H9 (cell line): ENCODE data around the gene PHKG2. TPM values are rescaled to one million over a fixed set of nuclear protein-coding genes. Genes with fewer than 3 reads are reported as not detected.
A peak's percentile ranks its signal among the peaks of the same experiment; 100 is the strongest.

Experiments used
- DNase-seq: peaks from one replicate; pipeline ENCODE4 v3.0.0-alpha.2; 2017
- H2AFZ ChIP-seq: one replicate; pipeline ENCODE4 v1.6.1; 2013; ENCODE audit warnings: mild to moderate bottlenecking, low read length, control low read depth, moderate library complexity
- H2AK5ac ChIP-seq: 2 replicates; pipeline ENCODE4 v1.6.1; 2013; ENCODE audit warnings: low read length, control low read depth, mixed read lengths; ENCODE audit not compliant: insufficient read length
- H2BK120ac ChIP-seq: one replicate; pipeline ENCODE4 v1.6.1; 2013; ENCODE audit warnings: low read depth, mild to moderate bottlenecking, low read length, control low read depth, inconsistent platforms; ENCODE audit not compliant: poor library complexity, severe bottlenecking
- H2BK12ac ChIP-seq: 2 replicates; pipeline ENCODE4 v1.6.1; 2013; ENCODE audit warnings: low read length, control low read depth, mixed read lengths, low read depth; ENCODE audit not compliant: insufficient read length
- H2BK15ac ChIP-seq: 2 replicates; pipeline ENCODE4 v1.6.1; 2013; ENCODE audit warnings: low read depth, low read length, control low read depth
- H2BK20ac ChIP-seq: one replicate; pipeline ENCODE4 v1.6.1; 2013; ENCODE audit warnings: low read depth, mild to moderate bottlenecking, low read length, control low read depth, inconsistent platforms; ENCODE audit not compliant: poor library complexity, severe bottlenecking
- H2BK5ac ChIP-seq: 2 replicates; pipeline ENCODE4 v1.6.1; 2013; ENCODE audit warnings: low read length, control low read depth, mixed read lengths; ENCODE audit not compliant: insufficient read length
- H3K14ac ChIP-seq: 2 replicates; pipeline ENCODE4 v1.6.1; 2013; ENCODE audit warnings: low read length, control low read depth; ENCODE audit not compliant: insufficient read depth
- H3K18ac ChIP-seq: 2 replicates; pipeline ENCODE4 v1.6.1; 2013; ENCODE audit warnings: low read depth, mild to moderate bottlenecking, mixed read lengths, low read length, control low read depth; ENCODE audit not compliant: insufficient read length
- H3K23ac ChIP-seq: 2 replicates; pipeline ENCODE4 v1.6.1; 2013; ENCODE audit warnings: low read length, control low read depth, mixed read lengths, low read depth; ENCODE audit not compliant: insufficient read length
- H3K23me2 ChIP-seq: 2 replicates; pipeline ENCODE4 v1.6.1; 2013; ENCODE audit warnings: low read depth, mild to moderate bottlenecking, mixed read lengths, low read length, control low read depth; ENCODE audit not compliant: insufficient read length, poor library complexity, severe bottlenecking
- H3K27ac ChIP-seq: 2 replicates; pipeline ENCODE4 v1.5.1; 2013; ENCODE audit warnings: low read length, control low read depth, mixed read lengths, low read depth; ENCODE audit not compliant: insufficient read length
- H3K27me3 ChIP-seq: 2 replicates; pipeline ENCODE4 v1.6.1; 2013; ENCODE audit warnings: low read length, control low read depth, inconsistent platforms; ENCODE audit not compliant: insufficient read depth
- H3K4ac ChIP-seq: 2 replicates; pipeline ENCODE4 v1.6.1; 2013; ENCODE audit warnings: low read depth, mild to moderate bottlenecking, control low read depth, inconsistent platforms, low read length, moderate library complexity
- H3K4me1 ChIP-seq: 2 replicates; pipeline ENCODE4 v1.6.1; 2013; ENCODE audit warnings: low read length, control low read depth, inconsistent platforms; ENCODE audit not compliant: insufficient read depth
- H3K4me2 ChIP-seq: 2 replicates; pipeline ENCODE4 v1.6.1; 2013; ENCODE audit warnings: low read length, control low read depth, mixed read lengths; ENCODE audit not compliant: insufficient read length, insufficient read depth
- H3K56ac ChIP-seq: 2 replicates; pipeline ENCODE4 v1.6.1; 2013; ENCODE audit warnings: low read depth, mild to moderate bottlenecking, mixed read lengths, low read length, control low read depth; ENCODE audit not compliant: insufficient read length
- H3K79me1 ChIP-seq: 2 replicates; pipeline ENCODE4 v1.6.1; 2013; ENCODE audit warnings: low read depth, mild to moderate bottlenecking, moderate library complexity, low read length, control low read depth, inconsistent platforms; ENCODE audit not compliant: insufficient read depth, poor library complexity, severe bottlenecking
- H3K79me2 ChIP-seq: 2 replicates; pipeline ENCODE4 v1.6.1; 2013; ENCODE audit warnings: low read length, control low read depth, inconsistent platforms; ENCODE audit not compliant: insufficient read depth
- H3K9ac ChIP-seq: 2 replicates; pipeline ENCODE4 v1.6.1; 2013; ENCODE audit warnings: low read length, control low read depth, mixed read lengths; ENCODE audit not compliant: insufficient read length; ENCODE audit errors: extremely low read depth
- H3K9me3 ChIP-seq: one replicate; pipeline ENCODE4 v1.6.1; 2013; ENCODE audit warnings: low read depth, low read length, inconsistent platforms; ENCODE audit not compliant: control insufficient read depth
- H3T11ph ChIP-seq: one replicate; pipeline ENCODE4 v1.6.1; 2013; ENCODE audit warnings: mild to moderate bottlenecking, low read length, control low read depth, inconsistent platforms
- H4K20me1 ChIP-seq: one replicate; pipeline ENCODE4 v1.6.1; 2013; ENCODE audit not compliant: control insufficient read depth, insufficient read length, insufficient read depth
- H4K5ac ChIP-seq: 2 replicates; pipeline ENCODE4 v1.6.1; 2013; ENCODE audit warnings: low read depth, mild to moderate bottlenecking, mixed read lengths, low read length, control low read depth; ENCODE audit not compliant: insufficient read length
- H4K8ac ChIP-seq: replicated peaks from 2 replicates; pipeline ENCODE4 v1.6.1; 2013; ENCODE audit warnings: low read length, control low read depth, mixed read lengths, low read depth; ENCODE audit not compliant: insufficient read length
- H4K91ac ChIP-seq: 2 replicates; pipeline ENCODE4 v1.6.1; 2013; ENCODE audit warnings: low read depth, mild to moderate bottlenecking, moderate library complexity, mixed read lengths, low read length, control low read depth; ENCODE audit not compliant: insufficient read length
- H3K27ac Mint-ChIP-seq, 3 experiments: 2 replicates in 2 of 3; 3 replicates in 1 of 3; pipeline ENCODE4 v1.8.0; 2020 to 2021; ENCODE audit warnings: mixed read lengths in 3 of 3, mild to moderate bottlenecking in 1 of 3, moderate library complexity in 1 of 3
- H3K27me3 Mint-ChIP-seq: 2 replicates; pipeline ENCODE4 v1.8.0; 2021; ENCODE audit warnings: low read depth, mild to moderate bottlenecking, moderate library complexity, mixed read lengths
- H3K36me3 Mint-ChIP-seq, 3 experiments: 2 replicates in 2 of 3; 3 replicates in 1 of 3; pipeline ENCODE4 v1.8.0; 2020 to 2021; ENCODE audit warnings: low read depth in 3 of 3, mixed read lengths in 3 of 3; ENCODE audit not compliant: insufficient read depth in 1 of 3
- H3K4me1 Mint-ChIP-seq, 2 experiments: 2 replicates each; pipeline ENCODE4 v1.8.0; 2020; ENCODE audit warnings: mixed read lengths in 2 of 2
- H3K4me3 Mint-ChIP-seq, 2 experiments: 2 replicates in 1 of 2; 3 replicates in 1 of 2; pipeline ENCODE4 v1.8.0; 2020 to 2021; ENCODE audit warnings: mild to moderate bottlenecking in 2 of 2, mixed read lengths in 2 of 2, moderate library complexity in 1 of 2
- H3K9me3 Mint-ChIP-seq, 2 experiments: 2 replicates in 1 of 2; 3 replicates in 1 of 2; pipeline ENCODE4 v1.8.0; 2020; ENCODE audit warnings: mild to moderate bottlenecking in 2 of 2, mixed read lengths in 2 of 2, moderate library complexity in 1 of 2
- WGBS: extraction: QIAGEN DNeasy Blood & Tissue Kit; methylation state at CpG from one replicate; pipeline ENCODE4 v1.1.7; 2013; ENCODE audit warnings: missing lambda C conversion rate, low lambda C conversion rate, mixed read lengths; ENCODE audit not compliant: insufficient read length; ENCODE audit errors: extremely low coverage; 5-methylcytosine and 5-hydroxymethylcytosine counted together
- total RNA-seq: library from RNA; stranded (reverse); gene quantifications from 2 replicates; pipeline ENCODE4 v1.2.1, GENCODE V29; 2021
- TF ChIP-seq, protein P1 (sequence below): fragments of 200-600 bp; sonication (generic); conservative IDR thresholded peaks from 3 replicates; pipeline ENCODE4 v1.8.0; 2021; ENCODE audit warnings: antibody characterized with exemption, mild to moderate bottlenecking

PHKG2 gene
- total RNA-seq, 1 experiment from 2014 or later, result 46.6 TPM

DNA sequence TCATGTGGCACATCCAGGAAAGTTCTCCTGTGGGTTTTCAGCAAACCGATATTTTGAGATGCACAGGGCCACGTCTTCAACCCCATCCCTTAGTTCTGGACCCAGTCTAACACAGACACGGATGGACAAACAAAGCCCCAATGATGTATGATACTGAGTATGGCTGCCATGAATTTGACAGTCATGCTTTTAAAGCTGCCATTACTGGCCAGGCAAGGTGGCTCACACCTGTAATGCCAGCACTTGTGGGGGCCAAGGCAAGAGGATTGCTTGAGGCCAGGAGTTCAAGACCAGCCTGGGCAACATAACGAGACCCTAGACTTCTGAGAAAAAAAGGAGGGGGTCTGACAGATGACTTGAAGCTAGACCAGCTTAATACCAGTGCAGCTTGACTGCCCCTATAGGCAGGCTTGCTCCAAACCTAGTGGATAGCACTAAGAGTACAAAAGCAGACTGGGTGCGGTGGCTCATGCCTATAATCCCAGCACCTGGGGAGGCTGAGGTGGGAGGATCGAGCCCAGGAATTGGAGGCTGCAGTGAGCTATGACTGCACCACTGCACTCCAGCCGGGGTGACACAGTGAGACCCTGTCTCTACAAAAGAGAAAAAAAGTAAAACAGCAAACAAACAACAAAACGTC is 49.6 kb downstream of the PHKG2 start:
- Histone ChIP-seq H3K27ac (no peak overlapping the region), H3K56ac (no peak overlapping the region), H2BK120ac (no peak overlapping the region), H3K9ac (no peak overlapping the region), H3K14ac (no peak overlapping the region), H2BK5ac (no peak overlapping the region), H3K79me2 (no peaks in the 10 kb centered on the region), H3K4me2 (no peak overlapping the region), H3K79me1 (no peaks in the 10 kb centered on the region), H2BK12ac (no peak overlapping the region), H2AFZ (no peak overlapping the region), H3T11ph (no peak overlapping the region), H2BK15ac (no peak overlapping the region), H3K4me1 (no peaks in the 10 kb centered on the region), H3K23ac (no peak overlapping the region), H2AK5ac (no peak overlapping the region), H3K27me3 (no peaks in the 10 kb centered on the region), H4K5ac (no peak overlapping the region), H3K23me2 (no peaks in the 10 kb centered on the region), H3K4ac (no peak overlapping the region), H3K18ac (no peak overlapping the region), H4K20me1 (no peaks in the 10 kb centered on the region), H4K91ac (no peak overlapping the region), H4K8ac (no peak overlapping the region), H3K9me3 (no peaks in the 10 kb centered on the region), H2BK20ac (no peak overlapping the region)
- H3K36me3 Mint-ChIP-seq, result no peaks in the 10 kb centered on the region
- no peak overlapping the region for H3K27ac Mint-ChIP-seq
- peaks cover 52% of the 10 kb centered on the region for H3K27me3 Mint-ChIP-seq
- no CpG with 5 or more reads among the region's 8 CpGs for WGBS
- no peaks in the 10 kb centered on the region for H3K9me3 Mint-ChIP-seq
- TF ChIP-seq, protein P1, sequence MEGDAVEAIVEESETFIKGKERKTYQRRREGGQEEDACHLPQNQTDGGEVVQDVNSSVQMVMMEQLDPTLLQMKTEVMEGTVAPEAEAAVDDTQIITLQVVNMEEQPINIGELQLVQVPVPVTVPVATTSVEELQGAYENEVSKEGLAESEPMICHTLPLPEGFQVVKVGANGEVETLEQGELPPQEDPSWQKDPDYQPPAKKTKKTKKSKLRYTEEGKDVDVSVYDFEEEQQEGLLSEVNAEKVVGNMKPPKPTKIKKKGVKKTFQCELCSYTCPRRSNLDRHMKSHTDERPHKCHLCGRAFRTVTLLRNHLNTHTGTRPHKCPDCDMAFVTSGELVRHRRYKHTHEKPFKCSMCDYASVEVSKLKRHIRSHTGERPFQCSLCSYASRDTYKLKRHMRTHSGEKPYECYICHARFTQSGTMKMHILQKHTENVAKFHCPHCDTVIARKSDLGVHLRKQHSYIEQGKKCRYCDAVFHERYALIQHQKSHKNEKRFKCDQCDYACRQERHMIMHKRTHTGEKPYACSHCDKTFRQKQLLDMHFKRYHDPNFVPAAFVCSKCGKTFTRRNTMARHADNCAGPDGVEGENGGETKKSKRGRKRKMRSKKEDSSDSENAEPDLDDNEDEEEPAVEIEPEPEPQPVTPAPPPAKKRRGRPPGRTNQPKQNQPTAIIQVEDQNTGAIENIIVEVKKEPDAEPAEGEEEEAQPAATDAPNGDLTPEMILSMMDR, result peak; percentile 47
- H3K4me1 Mint-ChIP-seq, result peaks cover 0 to 5% of the 10 kb centered on the region in 2 experiments; a peak in 2 of 4 replicates
- no peak for DNase-seq
- H3K4me3 Mint-ChIP-seq, result no peak overlapping the region

Other genes with a start within 250 kb of the PHKG2 start
- gene ZNF768, start 221.9 kb upstream of the PHKG2 start, total RNA-seq, result 39.0 and 40.0 TPM in 2 replicates
- gene ZNF747, start 213.6 kb upstream of the PHKG2 start, total RNA-seq, result 17.5 and 18.4 TPM in 2 replicates
- 11.2 and 11.4 TPM in 2 replicates for gene ZNF764, start 190.1 kb upstream of the PHKG2 start, total RNA-seq
- 4.3 and 4.5 TPM in 2 replicates for gene ZNF688, start 176.7 kb upstream of the PHKG2 start, total RNA-seq
- gene ZNF785, start 162.7 kb upstream of the PHKG2 start, total RNA-seq, result 17.0 and 18.8 TPM in 2 replicates
- gene ZNF689, start 138.0 kb upstream of the PHKG2 start, total RNA-seq, result 21.1 and 21.9 TPM in 2 replicates
- gene PRR14, start 97.5 kb upstream of the PHKG2 start, total RNA-seq, result 11.6 and 13.6 TPM in 2 replicates
- gene FBRS, start 90.0 kb upstream of the PHKG2 start, total RNA-seq, result 12.6 and 16.8 TPM in 2 replicates
- gene SRCAP, start 49.3 kb upstream of the PHKG2 start, total RNA-seq, result 63.1 and 65.5 TPM in 2 replicates
- gene CFAP119, start 13.6 kb downstream of the PHKG2 start, total RNA-seq, result 5.4 and 7.4 TPM in 2 replicates
- gene RNF40, start 13.9 kb downstream of the PHKG2 start, total RNA-seq, result 103 and 106 TPM in 2 replicates
- gene ZNF629, start 38.8 kb downstream of the PHKG2 start, total RNA-seq, result 20.0 TPM in 2 replicates
- gene BCL7C, start 145.7 kb downstream of the PHKG2 start, total RNA-seq, result 17.5 and 18.3 TPM in 2 replicates
- 0.72 TPM in 2 replicates for gene CTF1, start 148.2 kb downstream of the PHKG2 start, total RNA-seq
- 66.8 and 68.0 TPM in 2 replicates for gene FBXL19, start 175.1 kb downstream of the PHKG2 start, total RNA-seq
- 6.1 and 6.9 TPM in 2 replicates for gene ORAI3, start 200.6 kb downstream of the PHKG2 start, total RNA-seq
- 36.9 and 37.0 TPM in 2 replicates for gene SETD1A, start 209.3 kb downstream of the PHKG2 start, total RNA-seq
- 5.5 and 7.5 TPM in 2 replicates for gene HSD3B7, start 236.8 kb downstream of the PHKG2 start, total RNA-seq